Activated CD8-positive, alpha-beta memory T cell treated with anti-CD3 and anti-CD28 coated beads, Interleukin-2, amount 50 U/mL, for 4 hours (primary cell): ENCODE data around the gene GNPTG.

ENCODE experiments used
- DNase-seq: peaks from one replicate; pipeline ENCODE4 v3.0.0-alpha.2; 2020

Gene GNPTG

GRCh38 chr16:1335211-1335971 is 16.3 kb upstream of the GNPTG start:
- DNase-seq = no peak

GRCh38 chr16:1335996-1336395 is 15.7 kb upstream of the GNPTG start:
- DNase-seq = no peak

- DNase-seq = no peak
Observed at GRCh38 chr16:1336619-1337018, 15.1 kb upstream of the GNPTG start.

DNA sequence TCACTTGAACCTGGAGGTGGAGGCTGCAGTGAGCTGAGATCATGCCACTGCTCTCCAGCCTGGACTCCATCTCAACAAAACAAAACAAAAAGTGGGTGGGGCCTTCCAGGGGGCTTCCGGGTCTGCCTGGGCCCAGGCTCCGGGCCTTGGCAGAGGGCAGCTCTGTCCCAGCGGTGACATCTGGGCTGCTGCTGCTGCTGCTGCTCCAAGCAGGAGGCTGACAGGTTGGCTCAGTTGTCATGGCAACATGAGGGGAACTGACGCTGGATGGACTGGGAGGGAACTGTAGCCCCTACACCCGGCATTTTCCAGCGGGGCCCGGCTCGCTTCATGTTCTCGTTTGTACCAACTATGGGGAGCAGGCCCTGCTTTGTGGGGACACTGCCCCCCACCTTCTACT is 14.2 kb upstream of the GNPTG start:
- DNase-seq = no peak

DNA sequence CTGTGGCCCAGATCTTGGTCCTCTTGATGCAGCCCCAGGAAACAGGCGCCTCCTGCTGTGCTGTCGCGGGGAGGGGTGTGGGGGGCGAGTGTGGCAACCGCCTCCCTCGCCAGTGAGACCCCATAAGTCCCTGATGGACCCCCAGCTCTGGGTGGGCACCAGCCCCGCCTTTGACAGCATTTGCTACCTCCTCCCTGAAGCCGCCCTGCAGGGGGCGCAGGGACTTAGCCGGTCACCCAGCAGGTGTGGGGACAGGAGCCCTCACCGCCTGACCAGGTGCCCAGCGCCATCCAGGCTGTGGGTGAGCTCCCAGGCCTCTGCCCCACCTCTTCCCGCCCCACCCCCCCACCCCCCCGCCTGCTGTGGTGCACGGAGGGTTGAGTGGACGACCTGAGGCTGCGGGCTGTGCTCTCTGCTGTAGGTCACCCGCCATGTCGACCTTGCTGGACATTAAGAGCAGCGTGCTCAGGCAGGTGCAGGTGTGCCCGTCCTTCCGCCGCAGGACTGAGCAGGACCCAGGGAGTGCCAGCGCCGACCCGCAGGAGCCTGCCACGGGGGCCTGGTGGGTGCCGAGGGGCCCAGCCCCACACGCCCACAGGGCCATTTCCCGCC is 13.5 kb upstream of the GNPTG start:
- no peak for DNase-seq

DNA sequence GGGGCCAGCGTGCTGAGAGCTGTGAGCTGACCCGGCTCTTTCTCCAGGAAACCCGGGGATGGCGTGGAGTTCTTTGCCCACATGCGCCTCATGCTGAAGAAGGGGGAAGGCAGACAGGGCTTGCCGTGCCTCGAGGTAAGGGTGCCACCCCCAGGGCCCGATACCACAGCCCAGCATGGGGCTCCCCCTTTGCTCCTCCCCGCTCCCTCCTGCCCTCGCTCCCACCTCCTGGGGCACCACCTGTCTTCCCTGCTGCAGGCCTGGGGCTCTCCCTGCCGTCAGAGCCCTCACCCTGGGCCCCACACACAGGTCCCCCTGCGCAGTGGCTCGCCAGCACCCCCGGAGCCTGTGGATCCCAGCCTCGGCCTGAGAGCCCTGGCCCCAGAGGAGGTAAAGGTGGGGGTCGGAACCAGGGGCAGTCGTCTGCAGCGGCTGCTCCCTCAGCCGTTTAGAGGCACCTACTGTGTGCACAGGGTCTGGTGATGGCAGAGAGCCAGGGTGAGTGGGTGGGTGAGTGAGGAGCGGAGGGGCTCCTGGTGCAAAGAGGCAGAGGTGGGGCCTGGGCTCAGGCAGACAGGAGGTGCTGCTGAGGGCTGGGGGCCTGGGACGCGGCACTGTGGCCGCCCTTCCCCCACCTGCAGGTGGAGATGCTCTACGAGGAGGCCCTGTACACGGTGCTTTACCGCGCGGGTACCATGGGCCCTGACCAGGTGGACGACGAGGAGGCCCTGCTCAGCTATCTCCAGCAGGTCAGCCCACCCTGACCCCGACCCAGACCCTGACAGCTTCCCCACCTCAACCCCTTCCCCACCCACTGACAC is 12.7 kb upstream of the GNPTG start:
- no peak for DNase-seq

DNA sequence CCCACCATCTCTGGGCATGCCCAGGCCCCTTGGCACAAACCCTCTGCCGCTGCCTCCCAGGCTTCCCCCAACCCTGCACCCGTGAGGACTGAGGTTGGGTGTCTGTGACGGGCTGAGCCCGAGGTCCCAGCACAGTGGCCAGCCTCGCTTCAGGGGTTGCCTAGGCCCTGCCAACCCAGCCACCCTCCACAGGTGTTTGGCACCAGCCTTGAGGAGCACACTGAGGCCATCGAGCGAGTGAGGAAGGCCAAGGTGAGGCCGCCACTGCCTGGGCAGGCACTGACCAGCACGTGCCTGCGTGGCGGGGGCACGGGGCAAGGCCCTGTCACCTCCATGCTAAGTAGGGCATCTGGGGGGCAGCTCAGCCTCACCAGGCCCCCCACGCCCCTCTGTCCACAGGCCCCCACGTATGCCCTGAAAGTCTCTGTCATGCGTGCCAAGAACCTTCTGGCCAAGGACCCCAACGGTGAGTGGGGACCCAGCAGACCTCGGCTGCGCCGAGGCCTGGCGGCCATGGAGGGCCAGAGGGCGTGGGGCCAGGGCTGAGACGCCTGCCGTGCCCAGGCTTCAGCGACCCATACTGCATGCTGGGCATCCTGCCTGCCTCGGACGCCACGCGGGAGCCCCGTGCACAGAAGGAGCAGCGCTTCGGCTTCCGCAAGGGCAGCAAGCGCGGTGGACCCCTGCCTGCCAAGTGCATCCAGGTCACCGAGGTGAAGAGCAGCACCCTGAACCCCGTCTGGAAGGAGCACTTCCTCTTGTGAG is 10.8 kb upstream of the GNPTG start:
- DNase-seq = no peak

DNA sequence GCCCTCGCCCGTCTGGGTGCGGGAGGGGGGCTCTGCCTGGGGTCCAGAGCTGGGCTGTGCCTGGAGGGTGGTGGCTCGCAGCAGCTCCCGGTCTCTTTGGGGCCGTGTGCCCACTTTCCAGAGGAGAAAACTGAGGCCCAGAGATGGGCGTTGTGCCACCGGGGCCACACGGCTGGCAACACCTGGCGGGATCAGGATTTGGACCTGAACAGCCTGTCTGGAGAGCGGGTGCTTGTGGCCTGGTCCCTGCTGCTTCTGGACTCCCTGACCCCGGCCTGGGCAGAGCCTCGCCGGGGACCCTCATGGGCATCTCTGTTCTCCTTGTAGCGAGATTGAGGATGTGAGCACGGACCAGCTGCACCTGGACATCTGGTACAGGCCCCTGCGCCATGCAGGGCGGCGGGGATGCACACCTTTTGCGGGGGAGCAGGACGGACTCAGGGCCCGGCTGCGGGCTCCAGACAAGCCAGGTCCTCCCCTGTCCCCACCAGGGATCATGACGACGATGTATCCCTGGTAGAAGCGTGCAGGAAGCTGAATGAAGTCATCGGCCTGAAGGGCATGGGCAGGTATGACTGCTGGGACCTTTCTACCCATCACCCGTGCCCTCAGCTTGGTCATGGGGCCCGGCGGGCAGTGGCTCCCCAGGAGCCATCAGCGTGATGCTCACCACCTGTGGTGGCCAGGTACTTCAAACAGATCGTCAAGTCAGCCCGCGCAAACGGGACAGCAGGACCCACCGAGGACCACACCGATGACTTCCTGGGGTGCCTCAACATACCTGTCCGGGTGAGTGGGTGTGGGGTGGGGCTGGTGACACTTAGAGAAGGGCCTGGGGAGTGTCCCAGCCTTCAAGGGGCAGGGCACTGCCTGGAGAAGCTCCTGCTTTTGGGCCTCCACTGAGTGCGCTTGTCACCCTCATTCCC is 10.0 kb upstream of the GNPTG start:
- DNase-seq = no peak

DNA sequence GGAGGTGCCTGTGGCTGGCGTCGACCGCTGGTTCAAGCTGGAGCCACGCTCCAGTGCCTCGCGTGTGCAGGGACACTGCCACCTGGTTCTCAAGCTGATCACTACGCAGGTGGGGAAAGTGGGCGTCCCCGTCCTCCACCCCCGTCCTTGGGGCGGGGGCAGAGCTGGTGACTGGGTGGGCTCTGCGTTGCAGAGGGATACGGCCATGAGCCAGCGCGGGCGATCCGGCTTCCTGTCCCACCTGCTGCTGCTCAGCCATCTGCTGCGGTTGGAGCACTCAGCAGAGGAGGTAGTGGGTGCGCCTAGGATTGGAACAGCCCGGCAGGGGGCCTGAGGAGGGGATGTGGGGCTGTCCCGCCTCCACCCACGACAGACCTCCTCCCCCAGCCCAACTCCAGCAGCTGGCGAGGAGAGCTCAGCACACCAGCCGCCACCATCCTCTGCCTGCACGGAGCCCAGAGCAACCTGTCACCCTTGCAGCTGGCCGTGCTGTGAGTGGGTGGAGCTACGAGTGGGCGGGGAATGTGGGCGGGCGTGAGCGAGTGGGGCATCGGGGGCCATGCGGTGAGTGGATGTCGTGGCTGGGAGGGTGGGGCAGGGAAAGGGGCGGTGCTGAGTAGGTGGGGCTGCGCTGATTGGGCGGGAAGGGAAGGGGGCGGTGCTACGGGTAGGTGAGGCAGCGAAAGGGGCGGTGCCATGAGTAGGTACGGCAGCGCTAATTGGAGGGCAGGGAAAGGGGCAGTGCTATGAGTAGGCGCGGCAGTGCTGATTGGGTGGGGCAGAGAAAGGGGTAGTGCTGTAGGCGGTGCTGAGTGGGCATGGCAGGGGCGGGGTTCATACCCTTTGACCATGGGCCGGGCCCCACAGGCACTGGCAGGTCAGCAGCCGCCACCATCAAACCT is 9.0 kb upstream of the GNPTG start:
- peak; percentile 93 for DNase-seq

DNA sequence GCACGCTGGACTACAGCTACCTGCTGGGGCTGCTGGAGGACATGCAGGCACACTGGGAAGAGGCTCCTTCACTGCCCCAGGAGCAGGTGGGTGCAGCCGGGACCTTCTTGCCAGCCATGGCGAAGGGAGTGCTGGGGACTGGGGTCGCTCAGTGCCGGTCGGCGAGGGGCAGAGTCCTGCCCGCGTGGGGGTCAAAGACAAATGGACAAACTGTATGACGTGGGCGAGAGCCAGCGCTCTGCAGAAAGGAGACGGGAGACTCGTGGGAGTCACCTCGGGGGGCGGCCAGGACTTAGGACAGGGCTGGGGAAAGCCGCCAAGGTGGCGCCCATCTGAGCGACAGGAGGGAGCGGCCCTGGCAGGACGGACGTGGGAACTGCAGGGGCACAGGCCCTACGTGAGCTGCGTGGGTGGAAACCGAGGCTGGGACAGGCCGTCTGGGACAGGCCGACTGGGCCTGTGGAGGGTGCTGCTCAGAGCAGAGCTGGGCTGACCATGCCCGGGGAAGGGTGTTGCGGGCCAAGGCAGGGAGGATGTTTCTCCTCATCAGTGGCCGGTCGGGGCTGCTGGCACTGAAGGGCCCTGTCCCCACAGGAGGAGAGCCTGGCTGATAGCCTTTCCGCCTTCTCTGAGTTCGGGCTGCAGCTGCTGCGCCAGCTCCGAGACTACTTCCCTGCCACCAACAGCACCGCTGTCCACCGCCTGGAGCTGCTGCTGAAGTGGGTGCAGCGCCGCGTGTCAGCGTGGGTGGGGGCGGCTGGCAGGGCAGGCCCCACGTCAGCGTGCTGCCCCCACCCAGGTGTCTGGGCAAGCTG is 8.1 kb upstream of the GNPTG start:
- no peak for DNase-seq

DNA sequence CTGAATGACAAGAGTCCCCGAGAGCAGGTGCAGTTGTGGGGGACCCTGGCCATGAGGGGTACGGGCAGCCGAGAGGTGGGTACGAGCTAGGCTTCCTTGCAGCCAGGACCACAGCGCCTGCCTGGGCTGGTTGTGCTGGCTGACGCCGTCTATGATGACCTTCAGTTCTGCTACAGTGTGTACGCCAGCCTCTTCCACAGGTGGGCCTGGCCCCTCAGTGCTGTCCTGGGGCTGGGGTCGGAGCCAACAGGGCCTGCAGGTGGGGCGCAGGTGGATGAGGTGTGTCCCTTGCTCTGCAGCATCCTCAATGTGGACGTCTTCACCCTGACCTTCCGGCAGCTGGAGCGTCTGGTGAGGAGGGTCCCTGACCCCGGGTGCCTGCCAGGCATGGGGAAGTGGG is 7.2 kb upstream of the GNPTG start:
- no peak for DNase-seq

GRCh38 chr16:1345087-1345486 is 6.6 kb upstream of the GNPTG start:
- no peak for DNase-seq

- no peak for DNase-seq
Observed at GRCh38 chr16:1345651-1346421, 5.9 kb upstream of the GNPTG start.

- no peak for DNase-seq
Observed at GRCh38 chr16:1346422-1347285, 5.1 kb upstream of the GNPTG start.

- DNase-seq = no peak
Observed at GRCh38 chr16:1347286-1347855, 4.4 kb upstream of the GNPTG start.

DNA sequence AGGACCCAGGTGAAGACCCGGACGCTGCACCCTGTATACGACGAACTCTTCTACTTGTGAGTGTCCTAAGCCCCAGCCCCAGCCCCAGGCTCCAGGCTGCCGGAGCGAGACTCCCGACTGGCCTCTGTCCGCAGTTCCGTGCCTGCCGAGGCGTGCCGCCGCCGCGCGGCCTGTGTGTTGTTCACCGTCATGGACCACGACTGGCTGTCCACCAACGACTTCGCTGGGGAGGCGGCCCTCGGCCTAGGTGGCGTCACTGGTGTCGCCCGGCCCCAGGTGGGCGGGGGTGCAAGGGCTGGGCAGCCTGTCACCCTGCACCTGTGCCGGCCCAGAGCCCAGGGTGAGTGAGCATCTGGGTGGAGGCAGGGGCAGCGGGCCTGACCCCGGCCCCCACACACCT is 3.8 kb upstream of the GNPTG start:
- no peak for DNase-seq

GRCh38 chr16:1348441-1348840 is 3.3 kb upstream of the GNPTG start:
- no peak for DNase-seq

DNA sequence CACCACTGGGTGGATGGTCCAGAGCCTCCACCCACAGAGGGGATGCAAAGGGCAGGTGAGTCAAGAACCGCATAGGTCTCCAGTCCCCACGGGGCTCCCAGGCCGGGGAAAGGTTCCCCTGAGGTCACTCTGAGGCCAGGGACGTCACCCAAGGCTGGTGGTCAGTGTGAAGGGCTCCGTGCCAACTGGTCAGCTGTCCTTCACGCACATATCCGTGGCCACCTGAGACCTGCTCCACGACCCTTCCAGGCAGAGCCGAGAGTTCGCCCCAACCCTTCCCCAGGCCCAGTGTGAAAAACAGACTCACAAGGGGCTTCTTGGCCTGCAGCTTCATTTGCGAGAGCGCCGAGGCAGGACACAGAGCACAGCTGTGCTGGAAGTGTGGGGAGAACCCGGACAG is 2.8 kb upstream of the GNPTG start:
- DNase-seq = no peak
